IMR-90 (cell line): ENCODE results near the gene VTN.

Source experiments
- CEBPB ChIP-seq: IDR thresholded peaks from 2 replicates; pipeline ENCODE4 v1.6.1; 2012; ENCODE audit warnings: low read depth, low read length, improper control_type of control experiment
- POLR2A ChIP-seq: IDR thresholded peaks from 2 replicates; pipeline ENCODE4 v1.6.1; 2012; ENCODE audit warnings: mild to moderate bottlenecking, low read depth, low read length
- TF ChIP-seq, protein P1 (sequence below): conservative IDR thresholded peaks from 2 replicates; pipeline ENCODE4 v1.5.1; 2012; ENCODE audit warnings: mild to moderate bottlenecking, low read depth, low read length, improper control_type of control experiment

- TF ChIP-seq CEBPB, result no peak
- TF ChIP-seq, protein P1, sequence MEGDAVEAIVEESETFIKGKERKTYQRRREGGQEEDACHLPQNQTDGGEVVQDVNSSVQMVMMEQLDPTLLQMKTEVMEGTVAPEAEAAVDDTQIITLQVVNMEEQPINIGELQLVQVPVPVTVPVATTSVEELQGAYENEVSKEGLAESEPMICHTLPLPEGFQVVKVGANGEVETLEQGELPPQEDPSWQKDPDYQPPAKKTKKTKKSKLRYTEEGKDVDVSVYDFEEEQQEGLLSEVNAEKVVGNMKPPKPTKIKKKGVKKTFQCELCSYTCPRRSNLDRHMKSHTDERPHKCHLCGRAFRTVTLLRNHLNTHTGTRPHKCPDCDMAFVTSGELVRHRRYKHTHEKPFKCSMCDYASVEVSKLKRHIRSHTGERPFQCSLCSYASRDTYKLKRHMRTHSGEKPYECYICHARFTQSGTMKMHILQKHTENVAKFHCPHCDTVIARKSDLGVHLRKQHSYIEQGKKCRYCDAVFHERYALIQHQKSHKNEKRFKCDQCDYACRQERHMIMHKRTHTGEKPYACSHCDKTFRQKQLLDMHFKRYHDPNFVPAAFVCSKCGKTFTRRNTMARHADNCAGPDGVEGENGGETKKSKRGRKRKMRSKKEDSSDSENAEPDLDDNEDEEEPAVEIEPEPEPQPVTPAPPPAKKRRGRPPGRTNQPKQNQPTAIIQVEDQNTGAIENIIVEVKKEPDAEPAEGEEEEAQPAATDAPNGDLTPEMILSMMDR, result no peak
- no peak for TF ChIP-seq POLR2A
Observed at GRCh38 chr17:28365487-28365886, 4.6 kb downstream of the VTN start.
